ENCODE data around the gene RXRB. TPM values are rescaled to one million over a fixed set of nuclear protein-coding genes. Genes with fewer than 3 reads are reported as not detected.

RXRB gene
- total RNA-seq, 1 donor from 2014 or later: 70.3 TPM

- Mint-ChIP-seq H3K9me3 (no peaks in the 10 kb centered on the region), H3K27me3 (ENCODE audit: low read depth) (no peaks in the 10 kb centered on the region), H3K27ac (no peak overlapping the region), H3K4me3 (no peak overlapping the region), H3K4me1 (peaks cover 3% of the 10 kb centered on the region), H3K36me3 (no peaks in the 10 kb centered on the region)
- no peak for DNase-seq (ENCODE audit: low spot score in 2 of 2, unreplicated experiment in 2 of 2)
- TF ChIP-seq, protein P1, sequence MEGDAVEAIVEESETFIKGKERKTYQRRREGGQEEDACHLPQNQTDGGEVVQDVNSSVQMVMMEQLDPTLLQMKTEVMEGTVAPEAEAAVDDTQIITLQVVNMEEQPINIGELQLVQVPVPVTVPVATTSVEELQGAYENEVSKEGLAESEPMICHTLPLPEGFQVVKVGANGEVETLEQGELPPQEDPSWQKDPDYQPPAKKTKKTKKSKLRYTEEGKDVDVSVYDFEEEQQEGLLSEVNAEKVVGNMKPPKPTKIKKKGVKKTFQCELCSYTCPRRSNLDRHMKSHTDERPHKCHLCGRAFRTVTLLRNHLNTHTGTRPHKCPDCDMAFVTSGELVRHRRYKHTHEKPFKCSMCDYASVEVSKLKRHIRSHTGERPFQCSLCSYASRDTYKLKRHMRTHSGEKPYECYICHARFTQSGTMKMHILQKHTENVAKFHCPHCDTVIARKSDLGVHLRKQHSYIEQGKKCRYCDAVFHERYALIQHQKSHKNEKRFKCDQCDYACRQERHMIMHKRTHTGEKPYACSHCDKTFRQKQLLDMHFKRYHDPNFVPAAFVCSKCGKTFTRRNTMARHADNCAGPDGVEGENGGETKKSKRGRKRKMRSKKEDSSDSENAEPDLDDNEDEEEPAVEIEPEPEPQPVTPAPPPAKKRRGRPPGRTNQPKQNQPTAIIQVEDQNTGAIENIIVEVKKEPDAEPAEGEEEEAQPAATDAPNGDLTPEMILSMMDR (IDR thresholded peaks at IDR 0.05; ENCODE audit: unreplicated experiment): no peak
Observed at GRCh38 chr6:33167374-33168283, 32.8 kb downstream of the RXRB start.

DNA sequence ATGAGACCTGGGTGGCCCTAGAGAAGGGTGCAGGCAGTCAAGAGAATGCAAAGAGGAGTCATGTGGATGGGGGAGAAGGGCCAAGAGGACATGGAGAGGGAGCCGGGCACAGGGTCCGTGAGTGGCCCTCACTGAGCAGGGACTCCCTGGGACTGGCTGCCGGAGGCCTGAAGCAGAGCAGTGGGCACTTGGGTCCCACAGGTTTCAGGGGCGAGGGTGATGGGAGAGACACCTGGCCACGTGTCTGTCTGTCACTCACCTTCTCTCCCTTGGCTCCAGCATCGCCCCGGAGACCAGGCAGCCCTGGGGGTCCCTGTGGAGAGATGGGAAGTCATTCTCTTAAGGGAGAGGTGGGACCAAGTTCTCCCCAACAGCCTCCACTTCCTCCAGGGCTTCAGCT, 33.7 kb downstream of the RXRB start:
- no peak overlapping the region for H3K4me3 Mint-ChIP-seq
- TF ChIP-seq, protein P1 (IDR thresholded peaks at IDR 0.05; ENCODE audit: unreplicated experiment): no peak
- no peak for DNase-seq (ENCODE audit: low spot score in 2 of 2, unreplicated experiment in 2 of 2)
- H3K9me3 Mint-ChIP-seq: no peaks in the 10 kb centered on the region
- H3K27ac Mint-ChIP-seq: no peak overlapping the region
- no peaks in the 10 kb centered on the region for H3K36me3 Mint-ChIP-seq
- H3K27me3 Mint-ChIP-seq (ENCODE audit: low read depth): no peaks in the 10 kb centered on the region
- peaks cover 3% of the 10 kb centered on the region for H3K4me1 Mint-ChIP-seq

DNA sequence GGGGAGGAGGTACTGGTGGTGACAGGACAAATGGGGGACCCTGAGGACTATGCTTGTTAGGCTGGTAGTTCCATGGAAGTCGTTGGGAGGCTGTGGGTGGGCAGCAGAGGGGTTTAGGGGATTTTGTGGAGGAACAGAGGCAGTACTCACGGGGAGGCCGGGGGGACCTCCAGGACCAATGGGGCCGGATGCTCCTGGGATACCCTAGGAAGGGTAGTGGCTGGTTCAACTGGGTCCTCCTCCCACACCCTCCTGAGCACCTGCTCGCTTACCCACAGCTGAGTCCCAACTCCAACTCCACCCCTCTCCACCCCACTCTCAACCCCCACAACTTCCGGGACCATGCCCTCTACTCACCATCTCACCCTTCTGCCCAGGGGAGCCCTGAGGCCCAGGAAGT, 34.1 kb downstream of the RXRB start:
- no peak for DNase-seq (ENCODE audit: low spot score in 2 of 2, unreplicated experiment in 2 of 2)
- Mint-ChIP-seq H3K4me3 (no peak overlapping the region), H3K36me3 (no peaks in the 10 kb centered on the region), H3K27ac (no peak overlapping the region), H3K27me3 (ENCODE audit: low read depth) (no peaks in the 10 kb centered on the region), H3K9me3 (no peaks in the 10 kb centered on the region), H3K4me1 (peaks cover 6% of the 10 kb centered on the region)
- TF ChIP-seq, protein P1 (IDR thresholded peaks at IDR 0.05; ENCODE audit: unreplicated experiment): no peak

DNA sequence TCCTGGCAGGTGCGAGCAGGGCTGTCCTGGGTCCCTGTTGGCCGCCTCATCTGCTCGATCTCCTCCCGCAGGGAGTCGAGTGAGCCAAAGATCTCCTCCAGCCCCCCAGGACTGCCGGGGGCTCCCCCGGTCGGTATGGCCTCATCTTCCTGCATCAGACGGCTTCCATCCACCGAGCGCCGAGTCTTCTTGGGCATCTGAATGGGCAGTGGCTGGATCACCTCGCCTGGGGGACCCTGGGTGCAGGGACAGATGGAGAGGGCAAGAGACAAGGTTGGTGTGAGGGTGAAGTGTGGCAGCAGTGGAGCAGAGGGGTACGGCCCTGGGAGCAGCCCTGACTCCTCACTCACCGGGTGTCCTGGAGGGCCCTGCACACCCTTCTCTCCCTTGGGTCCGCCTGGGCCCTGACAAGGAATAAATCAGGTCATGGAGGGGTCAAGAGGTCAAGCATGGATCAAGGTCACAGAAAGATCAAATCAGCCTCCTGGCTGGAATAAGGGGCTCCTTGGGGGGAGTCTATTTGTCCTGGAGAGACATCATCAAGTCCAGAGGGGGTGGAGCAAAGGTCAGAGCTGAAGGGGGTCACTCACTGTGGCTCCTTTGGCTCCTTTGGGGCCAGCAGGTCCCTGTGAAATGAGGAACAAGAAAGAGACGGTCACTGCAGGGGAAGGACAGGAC, 34.7 kb downstream of the RXRB start:
- no peaks in the 10 kb centered on the region for H3K9me3 Mint-ChIP-seq
- TF ChIP-seq, protein P1 (IDR thresholded peaks at IDR 0.05; ENCODE audit: unreplicated experiment): no peak
- no peak overlapping the region for H3K27ac Mint-ChIP-seq
- H3K36me3 Mint-ChIP-seq: no peaks in the 10 kb centered on the region
- no peak for DNase-seq (ENCODE audit: low spot score in 2 of 2, unreplicated experiment in 2 of 2)
- no peaks in the 10 kb centered on the region for H3K27me3 Mint-ChIP-seq (ENCODE audit: low read depth)
- H3K4me1 Mint-ChIP-seq: peaks cover 10% of the 10 kb centered on the region
- no peak overlapping the region for H3K4me3 Mint-ChIP-seq

GRCh38 chr6:33164665-33165373, 35.6 kb downstream of the RXRB start:
- no peak overlapping the region for H3K4me3 Mint-ChIP-seq
- H3K27me3 Mint-ChIP-seq (ENCODE audit: low read depth): peaks cover 2% of the 10 kb centered on the region
- DNase-seq (ENCODE audit: low spot score in 2 of 2, unreplicated experiment in 2 of 2): no peak
- H3K9me3 Mint-ChIP-seq: no peaks in the 10 kb centered on the region
- H3K4me1 Mint-ChIP-seq: peaks cover 10% of the 10 kb centered on the region
- no peaks in the 10 kb centered on the region for H3K36me3 Mint-ChIP-seq
- H3K27ac Mint-ChIP-seq: no peak overlapping the region
- TF ChIP-seq, protein P1 (IDR thresholded peaks at IDR 0.05; ENCODE audit: unreplicated experiment): no peak
